HCT116 (cell line): Measurements from ENCODE around the gene RBBP8NL. TPM values are rescaled to one million over a fixed set of nuclear protein-coding genes. Genes with fewer than 3 reads are reported as not detected.

Experiments
- ATAC-seq: fragments of 200-7000 bp; cut with Tn5 transposase; 2 replicates; pipeline ENCODE4 v1.9.1; 2020; ENCODE audit warnings: mild to moderate bottlenecking, moderate library complexity
- BruUV-seq: library from RNA; stranded (reverse); fragments of 400-500 nt; replicated peaks from 2 replicates; lab custom pipeline; 2021; lab: Mats Ljungman, UMichigan
- CTCF ChIA-PET: fragments of 300-600 bp; sonication (Branson Sonifier 250); formaldehyde crosslinking; loops from one replicate; lab custom pipeline; 2021; ENCODE audit warnings: antibody characterized with exemption; lab: Charles Lee
- POLR2A ChIA-PET: fragments of 300-600, 350-600 bp; sonication (Branson Sonifier 250); formaldehyde crosslinking; loops from one replicate; lab custom pipeline; 2021; ENCODE audit warnings: antibody characterized with exemption; lab: Charles Lee
- RAD21 ChIA-PET, 2 experiments: fragments of 300-600 bp; sonication (Branson Sonifier 250); formaldehyde crosslinking; loops; one replicate each; lab custom pipeline; 2023; ENCODE audit warnings: low total read pairs in 2 of 2; ENCODE audit not compliant: uncharacterized antibody in 2 of 2, unreplicated experiment in 2 of 2, low non-redundant PET in 1 of 2; lab: Charles Lee
- DNase-seq: peaks from one replicate; pipeline ENCODE4 v3.0.0-alpha.2; 2010; ENCODE audit warnings: low read depth, low spot score
- H2AFZ ChIP-seq: fragments of 200-600 bp; shearing (Covaris generic), sonication (generic); 2 replicates; pipeline ENCODE4 v1.6.1; 2017; ENCODE audit warnings: low read depth, mixed run types, mixed read lengths, antibody characterized with exemption, low read length; ENCODE audit not compliant: poor library complexity, severe bottlenecking
- H3K27ac ChIP-seq: 2 replicates; pipeline ENCODE4 v1.5.1; 2012; ENCODE audit warnings: low read depth, low read length
- H3K27me3 ChIP-seq: fragments of 200-600 bp; sonication (generic); 2 replicates; pipeline ENCODE4 v1.6.1; 2016; ENCODE audit warnings: mixed run types, low read length, mixed read lengths; ENCODE audit not compliant: insufficient read depth
- H3K36me3 ChIP-seq, 2 experiments: fragments of 200-500 bp in 1 of 2; fragments of 200-600 bp in 1 of 2; sonication (Bioruptor generic) in 1 of 2; sonication (generic) in 1 of 2; 2 replicates each; pipeline versions ENCODE4 v1.5.1 to v1.6.1; 2014 to 2016; ENCODE audit warnings: low read length in 2 of 2, inconsistent platforms in 1 of 2, mixed read lengths in 1 of 2, mixed run types in 1 of 2; ENCODE audit not compliant: insufficient read depth in 2 of 2, control insufficient read depth in 1 of 2
- H3K4me1 ChIP-seq, 2 experiments: fragments of 200-600 bp in 1 of 2; sonication (generic) in 1 of 2; 2 replicates each; pipeline versions ENCODE4 v1.5.1 to v1.6.1; 2012 to 2017; ENCODE audit warnings: low read length in 2 of 2, inconsistent platforms in 1 of 2, mild to moderate bottlenecking in 1 of 2, mixed read lengths in 1 of 2, mixed run types in 1 of 2, moderate library complexity in 1 of 2; ENCODE audit not compliant: insufficient read depth in 2 of 2, control insufficient read depth in 1 of 2
- H3K4me2 ChIP-seq: fragments of 200-600 bp; sonication (generic); 2 replicates; pipeline ENCODE4 v1.6.1; 2017; ENCODE audit warnings: mixed run types, low read length, mixed read lengths
- H3K4me3 ChIP-seq, 2 experiments: fragments of 200-600 bp in 1 of 2; sonication (generic) in 1 of 2; replicated peaks in 1 of 2; 2 replicates each; pipeline ENCODE4 v1.5.1; 2011 to 2016; ENCODE audit warnings: low read length in 2 of 2, control low read depth in 1 of 2, low read depth in 1 of 2, mild to moderate bottlenecking in 1 of 2, mixed read lengths in 1 of 2, mixed run types in 1 of 2
- H3K79me2 ChIP-seq: fragments of 200-600 bp; sonication (generic); 2 replicates; pipeline ENCODE4 v1.6.1; 2017; ENCODE audit warnings: mild to moderate bottlenecking, mixed run types, low read length, moderate library complexity, mixed read lengths; ENCODE audit not compliant: insufficient read depth
- H3K9ac ChIP-seq: fragments of 200-600 bp; sonication (generic); 2 replicates; pipeline ENCODE4 v1.6.1; 2016; ENCODE audit warnings: low read length, mixed read lengths
- H3K9me2 ChIP-seq: fragments of 200-600 bp; sonication (generic), shearing (Covaris generic); 2 replicates; pipeline ENCODE4 v1.6.1; 2017; ENCODE audit warnings: mixed run types, mild to moderate bottlenecking, moderate library complexity; ENCODE audit not compliant: insufficient read depth
- H3K9me3 ChIP-seq, 2 experiments: fragments of 200-500 bp in 1 of 2; fragments of 200-600 bp in 1 of 2; sonication (Bioruptor generic) in 1 of 2; sonication (generic) in 1 of 2; 2 replicates each; pipeline ENCODE4 v1.6.1; 2014 to 2017; ENCODE audit warnings: low read length in 2 of 2, mixed read lengths in 2 of 2, inconsistent platforms in 1 of 2, low read depth in 1 of 2, mild to moderate bottlenecking in 1 of 2, mixed run types in 1 of 2, moderate library complexity in 1 of 2; ENCODE audit not compliant: control insufficient read depth in 1 of 2, insufficient read depth in 1 of 2
- H4K20me1 ChIP-seq: fragments of 200-600 bp; sonication (generic), shearing (Covaris generic); 2 replicates; pipeline ENCODE4 v1.6.1; 2017; ENCODE audit warnings: mixed run types, mild to moderate bottlenecking, moderate library complexity; ENCODE audit not compliant: insufficient read depth
- ATF3 ChIP-seq: IDR thresholded peaks from 2 replicates; pipeline ENCODE4 v1.6.1; 2012
- CBX3 ChIP-seq: IDR thresholded peaks from 2 replicates; pipeline ENCODE4 v1.6.1; 2012; ENCODE audit warnings: low read depth
- ELF1 ChIP-seq: IDR thresholded peaks from 2 replicates; pipeline ENCODE4 v1.6.1; 2012; ENCODE audit warnings: low read depth, borderline replicate concordance
- EZH2 ChIP-seq: fragments of 200-600 bp; sonication (generic); IDR thresholded peaks from 2 replicates; pipeline ENCODE4 v1.6.1; 2017; ENCODE audit warnings: antibody characterized with exemption, mixed run types
- EZH2phosphoT487 ChIP-seq: fragments of 200-600 bp; IDR thresholded peaks from 2 replicates; pipeline ENCODE4 v1.6.1; 2018; ENCODE audit warnings: antibody characterized with exemption, borderline replicate concordance
- JUND ChIP-seq: IDR thresholded peaks from 2 replicates; pipeline ENCODE4 v1.6.1; 2012
- POLR2AphosphoS5 ChIP-seq: IDR thresholded peaks from 2 replicates; pipeline ENCODE4 v1.6.1; 2011; ENCODE audit warnings: mild to moderate bottlenecking, low read depth, low read length, moderate library complexity
- RAD21 ChIP-seq: IDR thresholded peaks from 2 replicates; pipeline ENCODE4 v1.6.1; 2012; ENCODE audit warnings: low read depth, mild to moderate bottlenecking
- REST ChIP-seq: IDR thresholded peaks from 2 replicates; pipeline ENCODE4 v1.6.1; 2012; ENCODE audit warnings: low read depth
- TCF7L2 ChIP-seq: IDR thresholded peaks from 2 replicates; pipeline ENCODE4 v1.7.0; 2011; ENCODE audit warnings: borderline replicate concordance, inconsistent platforms; ENCODE audit not compliant: insufficient read depth, insufficient read length; ENCODE audit errors: extremely low read depth
- intact Hi-C: fragments of 100-400 bp; cut with micrococcal nuclease; formaldehyde crosslinking; loops from 2 replicates; pipeline ENCODE4 v1.10.0; 2022
- total RNA-seq: library from RNA; stranded (reverse); gene quantifications from one replicate; pipeline ENCODE4 v1.2.1, GENCODE V29; 2021; ENCODE audit not compliant: unreplicated experiment

Gene RBBP8NL
- total RNA-seq, 1 experiment from 2014 or later: 0.59 TPM

- RAD21 ChIA-PET: no interaction called here
These were observed 4.6 kb downstream of the RBBP8NL start for GRCh38 chr20:62422636-62423325.

More at GRCh38 chr20:62422636-62423325, 4.6 kb downstream of the RBBP8NL start:
- H3K9ac ChIP-seq: no peak overlapping the region
- H3K4me2 ChIP-seq: no peak overlapping the region
- no peak overlapping the region for H3K27ac ChIP-seq
- ChIA-PET CTCF (no interaction called here), POLR2A (no interaction called here)
- no peaks in the 10 kb centered on the region for H3K27me3 ChIP-seq
- H4K20me1 ChIP-seq: no peaks in the 10 kb centered on the region
- DNase-seq (no peak), ATAC-seq (no peak)
- peaks cover 14 to 24% of the 10 kb centered on the region in 2 experiments for H3K4me1 ChIP-seq
- no peak overlapping the region for H3K4me3 ChIP-seq
- intact Hi-C loops: no loop called here
- no TSS peak for BruUV-seq
- H3K79me2 ChIP-seq: no peaks in the 10 kb centered on the region
- no peak for TF ChIP-seq JUND
- TF ChIP-seq EZH2phosphoT487: no peak
- TF ChIP-seq ATF3: no peak
- no peak for TF ChIP-seq TCF7L2
- TF ChIP-seq RAD21: no peak
- no peak for TF ChIP-seq EZH2
- no peak for TF ChIP-seq POLR2AphosphoS5
- TF ChIP-seq CBX3: no peak
- TF ChIP-seq REST: no peak
- TF ChIP-seq ELF1: no peak
- no peaks in the 10 kb centered on the region for H3K36me3 ChIP-seq
- no peaks in the 10 kb centered on the region for H3K9me2 ChIP-seq
- H3K9me3 ChIP-seq: no peaks in the 10 kb centered on the region
- H2AFZ ChIP-seq: no peak overlapping the region
